GM12865 (cell line): ENCODE measurements around the gene BCAR1.
"Not testable (repeated sequence)": the region's sequence is repeated elsewhere in the genome, so short reads cannot be mapped to it uniquely, and the experiment has no call there.

ENCODE experiments used
- DNase-seq: peaks from one replicate; pipeline ENCODE4 v3.0.0; 2010; ENCODE audit warnings: low read depth
- H3K4me3 ChIP-seq: 2 replicates; pipeline ENCODE4 v1.5.1; 2011; ENCODE audit warnings: mild to moderate bottlenecking, low read depth, low read length, control low read depth
- TF ChIP-seq, protein P1 (sequence below): IDR thresholded peaks from 2 replicates; pipeline ENCODE4 v1.5.1; 2011; ENCODE audit warnings: low read length, control low read depth, low read depth, inconsistent platforms; ENCODE audit not compliant: insufficient read depth; ENCODE audit errors: missing control alignments

BCAR1 gene

DNA sequence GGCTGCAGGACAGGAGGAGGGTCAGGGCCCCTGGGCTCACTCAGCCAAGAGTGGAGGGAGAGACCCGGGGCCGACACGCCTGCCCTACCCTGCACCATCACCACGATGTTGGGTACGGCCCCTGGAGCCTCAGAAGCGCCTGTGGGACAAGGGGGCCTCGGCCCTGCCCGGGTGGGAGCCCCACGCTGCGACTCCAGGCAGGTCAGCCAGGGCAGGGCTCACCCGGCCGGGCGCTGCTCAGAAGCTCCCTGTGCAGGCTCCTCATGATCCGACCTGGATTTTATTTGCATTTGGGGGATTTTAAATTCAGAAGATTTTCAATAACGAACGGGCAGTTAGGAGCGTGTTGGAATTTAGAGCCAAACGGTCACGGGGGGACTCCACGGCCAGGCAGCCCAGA is 46.5 kb downstream of the BCAR1 start:
- not testable (repeated sequence) for DNase-seq, H3K4me3 ChIP-seq

DNA sequence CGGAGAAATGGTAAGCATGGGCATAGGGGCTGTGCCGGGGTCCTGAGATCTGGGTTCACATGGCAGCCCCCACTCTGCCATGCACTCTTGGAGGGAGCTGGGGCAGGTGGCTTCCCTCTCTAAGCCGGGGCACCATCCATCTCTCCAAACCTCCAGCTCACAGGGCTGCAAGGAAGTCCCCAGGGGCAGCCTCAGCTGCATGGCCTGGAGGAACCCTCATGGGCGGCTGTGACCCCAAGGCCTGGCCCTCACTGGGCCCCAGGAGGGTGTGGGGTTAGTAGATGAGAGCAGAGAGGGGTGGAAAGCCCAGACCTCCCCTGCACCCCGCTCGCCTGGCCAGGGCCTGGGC is 47.0 kb downstream of the BCAR1 start:
- H3K4me3 ChIP-seq, result no peak overlapping the region
- TF ChIP-seq, protein P1, sequence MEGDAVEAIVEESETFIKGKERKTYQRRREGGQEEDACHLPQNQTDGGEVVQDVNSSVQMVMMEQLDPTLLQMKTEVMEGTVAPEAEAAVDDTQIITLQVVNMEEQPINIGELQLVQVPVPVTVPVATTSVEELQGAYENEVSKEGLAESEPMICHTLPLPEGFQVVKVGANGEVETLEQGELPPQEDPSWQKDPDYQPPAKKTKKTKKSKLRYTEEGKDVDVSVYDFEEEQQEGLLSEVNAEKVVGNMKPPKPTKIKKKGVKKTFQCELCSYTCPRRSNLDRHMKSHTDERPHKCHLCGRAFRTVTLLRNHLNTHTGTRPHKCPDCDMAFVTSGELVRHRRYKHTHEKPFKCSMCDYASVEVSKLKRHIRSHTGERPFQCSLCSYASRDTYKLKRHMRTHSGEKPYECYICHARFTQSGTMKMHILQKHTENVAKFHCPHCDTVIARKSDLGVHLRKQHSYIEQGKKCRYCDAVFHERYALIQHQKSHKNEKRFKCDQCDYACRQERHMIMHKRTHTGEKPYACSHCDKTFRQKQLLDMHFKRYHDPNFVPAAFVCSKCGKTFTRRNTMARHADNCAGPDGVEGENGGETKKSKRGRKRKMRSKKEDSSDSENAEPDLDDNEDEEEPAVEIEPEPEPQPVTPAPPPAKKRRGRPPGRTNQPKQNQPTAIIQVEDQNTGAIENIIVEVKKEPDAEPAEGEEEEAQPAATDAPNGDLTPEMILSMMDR, result no peak
- no peak for DNase-seq

DNA sequence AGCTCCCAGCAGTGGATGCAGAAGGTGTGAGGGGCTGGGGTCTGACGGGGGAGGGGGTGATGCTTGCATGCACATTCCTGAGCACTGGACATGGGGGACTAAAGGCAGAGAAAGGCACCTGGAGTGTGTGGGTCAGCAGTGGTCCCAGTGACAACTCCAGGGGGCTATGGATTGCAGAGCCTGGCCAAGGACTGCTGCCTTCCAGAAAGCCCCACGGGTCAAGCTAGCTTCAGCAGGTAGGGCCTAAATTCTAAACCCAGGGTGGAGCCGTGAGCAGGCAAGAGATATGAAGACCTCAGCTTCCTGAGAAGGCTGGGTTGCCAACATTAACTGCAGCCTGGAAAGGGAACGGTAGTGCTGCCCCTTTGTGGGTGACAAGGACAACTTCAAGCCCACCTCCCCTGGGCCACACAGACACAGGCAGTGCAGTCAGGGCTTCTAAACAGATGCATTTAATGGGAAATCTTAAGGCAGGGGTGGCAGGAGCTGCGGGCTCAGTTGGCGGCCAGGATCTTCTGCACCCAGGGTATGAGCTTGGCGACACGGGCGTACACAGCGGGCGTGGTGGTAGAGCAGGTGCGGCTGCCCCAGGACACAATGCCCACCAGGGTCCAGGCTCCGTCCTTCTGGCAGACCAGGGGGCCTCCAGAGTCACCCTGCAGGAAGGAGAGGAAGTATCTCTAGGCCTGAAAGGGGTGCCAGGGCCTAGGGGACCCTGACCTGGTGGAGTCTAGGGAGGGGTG is 47.6 kb downstream of the BCAR1 start:
- no peak overlapping the region for H3K4me3 ChIP-seq
- TF ChIP-seq, protein P1, result no peak
- DNase-seq, result no peak

DNA sequence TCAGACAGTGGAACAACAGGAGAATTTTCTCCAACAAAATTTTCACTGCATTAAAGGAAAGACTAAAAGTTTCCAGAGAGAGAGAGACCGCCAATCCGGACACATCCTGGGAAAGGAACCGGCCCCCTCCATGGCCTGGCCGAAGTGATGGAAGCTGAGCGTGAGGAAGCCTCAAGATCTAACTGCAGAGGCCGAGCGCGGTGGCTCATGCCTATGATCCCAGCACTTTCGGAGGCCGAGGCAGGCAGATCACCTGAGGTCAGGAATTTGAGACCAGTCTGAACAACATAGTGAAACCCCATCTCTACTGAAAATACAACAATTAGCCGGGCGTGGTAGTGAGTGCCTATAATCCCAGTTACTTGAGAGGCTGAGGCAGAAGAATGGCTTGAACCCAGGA is 48.3 kb downstream of the BCAR1 start:
- H3K4me3 ChIP-seq, result no peak overlapping the region
- no peak for DNase-seq
- TF ChIP-seq, protein P1, result no peak

DNA sequence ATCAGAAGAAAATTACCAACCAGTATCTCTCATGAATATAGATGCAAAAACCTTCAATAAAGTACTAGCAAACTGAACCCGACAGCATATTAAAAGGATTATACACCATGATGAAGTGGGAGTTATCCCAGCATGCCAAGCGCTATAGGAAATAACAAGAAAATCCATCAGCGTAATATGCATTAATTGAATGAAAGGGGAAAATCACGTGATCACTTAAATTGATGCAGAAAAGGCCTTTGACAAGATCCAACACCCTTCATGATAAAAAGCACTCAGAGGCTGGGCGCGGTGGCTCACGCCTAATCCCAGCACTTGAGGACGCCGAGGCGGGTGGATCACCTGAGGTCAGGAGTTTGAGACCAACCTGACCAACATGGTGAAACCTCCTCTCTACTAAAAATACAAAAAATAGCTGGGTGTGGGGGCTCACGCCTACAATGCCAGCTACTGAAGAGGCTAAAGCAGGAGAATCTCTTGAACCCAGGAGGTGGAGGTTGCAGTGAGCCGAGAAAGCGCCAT is 49.3 kb downstream of the BCAR1 start:
- DNase-seq, result no peak
- H3K4me3 ChIP-seq, result no peak overlapping the region
- TF ChIP-seq, protein P1, result no peak

DNA sequence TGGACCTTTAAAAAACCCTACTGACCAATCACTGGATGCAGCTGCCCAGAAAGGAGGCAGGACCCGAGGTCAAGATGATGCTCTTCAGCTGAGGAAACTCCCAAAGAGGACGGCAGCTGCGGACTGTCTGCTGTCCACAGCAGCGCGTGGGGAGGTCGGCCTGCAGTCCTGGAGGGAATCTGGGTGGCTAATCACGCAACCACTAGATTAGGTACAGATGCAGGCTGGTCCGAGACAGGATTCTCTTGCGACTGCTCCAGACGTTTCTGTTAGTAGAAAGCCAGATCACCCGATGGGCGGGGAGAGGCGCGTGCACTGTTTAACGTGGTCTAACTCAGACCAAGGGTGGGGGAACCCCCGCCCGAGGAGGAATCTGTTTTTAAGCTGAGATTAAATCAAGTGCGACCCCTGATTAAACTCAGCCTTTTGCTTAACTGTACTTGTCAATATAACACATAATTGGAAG is 53.3 kb downstream of the BCAR1 start:
- no peak for DNase-seq
- TF ChIP-seq, protein P1, result no peak
- H3K4me3 ChIP-seq, result no peak overlapping the region

DNA sequence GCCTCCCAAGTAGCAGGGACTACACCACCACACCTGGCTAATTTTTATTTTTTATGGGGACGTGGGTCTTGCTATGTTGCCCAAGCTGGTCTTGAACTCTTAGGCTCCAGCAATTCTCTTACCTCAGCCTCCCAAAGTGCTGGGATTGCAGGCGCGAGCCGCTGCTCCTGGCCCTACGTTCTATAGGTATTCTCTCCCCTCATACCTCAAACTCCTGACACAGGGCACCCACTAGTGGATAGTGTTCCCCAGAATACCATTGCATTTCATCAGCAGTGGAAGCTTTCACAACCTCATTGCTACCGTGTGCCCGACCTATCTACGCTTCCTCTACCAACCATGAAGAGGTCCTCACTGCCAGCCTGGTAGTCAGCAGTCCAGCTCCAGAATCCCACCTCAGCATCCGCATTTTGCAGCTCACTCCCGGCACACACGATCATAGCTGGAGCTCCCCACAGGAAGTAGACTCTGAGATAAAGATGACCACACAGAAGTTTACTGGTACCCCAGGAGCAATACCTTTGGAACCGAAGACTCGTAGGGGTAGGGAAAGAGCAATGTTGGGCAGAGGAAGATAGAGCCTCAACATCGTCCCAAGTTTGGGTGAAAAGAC is 53.8 kb downstream of the BCAR1 start:
- TF ChIP-seq, protein P1, result no peak
- no peak overlapping the region for H3K4me3 ChIP-seq
- no peak for DNase-seq
